ENCODE measurements around the gene TTLL10.

Gene TTLL10

GRCh38 chr1:1236945-1237873 is 63.5 kb downstream of the TTLL10 start:
- DNase-seq: no peak

GRCh38 chr1:1237874-1238701 is 64.4 kb downstream of the TTLL10 start:
- DNase-seq: peak; percentile 64

GRCh38 chr1:1238702-1239178 is 65.1 kb downstream of the TTLL10 start:
- no peak for DNase-seq

- peak; percentile 16 for DNase-seq
Measured at GRCh38 chr1:1239227-1239613, 65.5 kb downstream of the TTLL10 start.

- DNase-seq: peak; percentile 39
Measured at GRCh38 chr1:1239614-1240347, 66.1 kb downstream of the TTLL10 start.

- DNase-seq: no peak
Measured at GRCh38 chr1:1240348-1240732, 66.7 kb downstream of the TTLL10 start.

- peak; percentile 57 for DNase-seq
Measured at GRCh38 chr1:1240822-1241587, 67.3 kb downstream of the TTLL10 start.

GRCh38 chr1:1241588-1242219 is 68.0 kb downstream of the TTLL10 start:
- DNase-seq: peak; percentile 28

- DNase-seq: peak; percentile 32
Measured at GRCh38 chr1:1242461-1243265, 69.0 kb downstream of the TTLL10 start.

GRCh38 chr1:1243266-1243660 is 69.6 kb downstream of the TTLL10 start:
- DNase-seq: no peak

- no peak for DNase-seq
Measured at GRCh38 chr1:1243807-1244191, 70.1 kb downstream of the TTLL10 start.

- peak; percentile 67 for DNase-seq
Measured at GRCh38 chr1:1244192-1244811, 70.6 kb downstream of the TTLL10 start.

GRCh38 chr1:1245178-1245816 is 71.6 kb downstream of the TTLL10 start:
- DNase-seq: no peak

GRCh38 chr1:1245817-1246576 is 72.3 kb downstream of the TTLL10 start:
- peak; percentile 65 for DNase-seq

- peak; percentile 40 for DNase-seq
Measured at GRCh38 chr1:1246577-1247340, 73.1 kb downstream of the TTLL10 start, which contains the start of gene C1QTNF12. Gene C1QTNF12 (minus strand): TSS chr1:1246722. CDS start chr1:1246690, 32 bp downstream.

GRCh38 chr1:1247341-1247913 is 73.7 kb downstream of the TTLL10 start:
- DNase-seq: peak; percentile 36

All from right kidney (tissue), 1 donor.